GM18858 (cell line): Measurements from ENCODE around the gene GPR132.
"Not testable (repeated sequence)": the region's sequence is repeated elsewhere in the genome, so short reads cannot be mapped to it uniquely, and the experiment has no call there.

Experiments
- ATAC-seq: cut with Tn5 transposase; IDR thresholded peaks from one replicate; pipeline ENCODE4 v1.9.1; 2021; ENCODE audit not compliant: unreplicated experiment

The GPR132 gene

GRCh38 chr14:105076296-105076804, 11.1 kb upstream of the GPR132 start:
- ATAC-seq: no peak

GRCh38 chr14:105075379-105076295, 10.4 kb upstream of the GPR132 start:
- ATAC-seq: no peak

GRCh38 chr14:105074601-105075053, 9.4 kb upstream of the GPR132 start:
- ATAC-seq: no peak

GRCh38 chr14:105073720-105074600, 8.7 kb upstream of the GPR132 start:
- ATAC-seq: no peak

- no peak for ATAC-seq
Measured at GRCh38 chr14:105072892-105073719, 7.9 kb upstream of the GPR132 start.

GRCh38 chr14:105072381-105072861, 7.2 kb upstream of the GPR132 start:
- no peak for ATAC-seq

DNA sequence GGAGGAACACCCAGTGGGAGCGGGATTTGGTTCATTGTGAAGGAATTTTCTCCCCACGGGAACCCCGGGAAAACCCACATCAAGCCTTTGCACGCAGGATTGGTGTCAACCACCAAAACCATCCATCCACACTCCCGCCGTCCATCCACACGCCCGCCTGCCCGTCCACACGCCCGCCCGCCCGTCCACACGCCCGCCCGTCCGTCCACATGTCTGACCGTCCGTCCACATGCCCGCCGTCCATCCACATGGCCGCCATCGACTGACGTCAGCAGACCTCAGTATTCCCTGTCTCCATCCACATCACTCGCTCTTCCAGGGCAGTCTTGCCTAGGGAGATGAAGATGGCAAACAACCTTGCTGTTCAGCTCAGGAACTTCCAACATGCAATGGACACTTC, 6.7 kb upstream of the GPR132 start:
- ATAC-seq: no peak

- ATAC-seq: no peak
Measured at GRCh38 chr14:105071326-105071725, 6.1 kb upstream of the GPR132 start.

- ATAC-seq: no peak
Measured at GRCh38 chr14:105070760-105071137, 5.5 kb upstream of the GPR132 start.

- no peak for ATAC-seq
Measured at GRCh38 chr14:105069871-105070759, 4.9 kb upstream of the GPR132 start.

DNA sequence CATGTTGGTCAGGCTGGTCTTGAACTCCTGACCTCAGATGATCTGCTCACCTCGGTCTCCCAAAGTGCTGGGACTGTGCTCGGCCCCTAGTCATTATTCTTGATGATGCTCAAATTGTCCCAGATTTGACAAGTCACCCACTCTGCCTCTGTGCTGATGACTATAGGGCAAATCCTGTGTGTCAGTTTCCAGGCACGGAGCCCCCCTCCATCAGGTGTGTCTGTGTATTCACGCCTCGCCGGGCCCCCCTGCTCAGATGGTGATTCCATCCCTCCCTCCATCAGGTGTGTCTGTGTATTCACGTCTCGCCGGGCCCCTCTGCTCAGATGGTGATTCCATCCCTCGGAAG, 4.3 kb upstream of the GPR132 start:
- ATAC-seq: no peak

- ATAC-seq: no peak
Measured at GRCh38 chr14:105068818-105069217, 3.6 kb upstream of the GPR132 start.

DNA sequence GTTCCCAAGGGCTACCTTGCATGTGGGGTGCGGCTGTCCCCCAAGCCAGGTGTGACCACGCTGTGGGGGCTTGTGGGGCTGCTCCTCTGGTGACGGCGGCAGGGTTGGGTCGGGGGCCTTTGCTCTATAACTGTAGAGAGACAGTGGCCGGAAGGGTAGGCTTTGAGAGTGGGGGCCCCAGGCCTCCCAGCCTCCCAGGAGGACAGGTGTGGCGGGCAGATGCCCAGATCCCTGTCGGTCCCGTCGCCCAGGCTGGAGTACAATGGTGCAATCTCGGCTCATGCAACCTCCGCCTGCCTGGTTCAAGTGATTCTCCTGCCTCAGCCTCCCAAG, 2.7 kb upstream of the GPR132 start:
- no peak for ATAC-seq

GRCh38 chr14:105067140-105067968, 2.1 kb upstream of the GPR132 start:
- no peak for ATAC-seq

DNA sequence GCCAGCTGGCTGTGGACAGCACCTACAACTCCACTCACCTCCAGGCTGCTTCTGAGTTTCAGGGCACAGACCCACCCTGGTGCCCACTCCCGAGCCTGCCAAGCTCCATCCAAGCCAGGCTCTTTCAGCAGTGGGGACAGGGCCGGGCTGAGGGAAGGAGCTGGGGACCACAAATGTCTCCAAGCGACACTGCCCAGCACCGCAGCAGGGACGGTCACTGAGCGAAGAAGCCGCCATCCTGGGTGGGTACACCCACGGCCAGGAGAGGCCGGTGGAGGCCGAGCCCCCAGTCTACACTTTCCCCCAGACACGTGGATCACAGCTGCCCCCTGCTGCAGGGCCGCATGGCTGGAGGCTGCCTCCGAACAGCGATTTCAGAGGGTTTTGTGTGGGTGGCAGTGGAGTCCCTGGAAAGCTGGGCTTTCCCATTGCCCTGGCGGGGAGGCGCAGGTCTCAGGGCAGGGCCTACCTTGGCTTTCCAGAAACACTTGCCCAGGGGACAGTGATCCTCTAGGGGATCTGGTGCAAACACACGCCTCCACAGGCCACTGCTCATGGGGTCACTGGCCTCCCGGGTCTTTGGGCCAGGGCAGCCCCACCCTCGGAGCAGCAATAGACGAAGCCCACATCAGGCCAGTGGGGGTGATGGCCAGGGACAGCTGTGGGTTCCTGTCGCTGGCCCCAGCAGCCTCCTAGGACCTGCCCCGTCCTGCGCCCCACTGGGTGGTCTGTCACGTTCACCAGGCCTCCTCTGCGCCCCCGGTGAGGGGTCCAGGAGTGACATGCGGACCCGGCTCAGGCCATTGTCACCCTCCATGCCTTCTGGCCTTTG, 1.2 kb upstream of the GPR132 start:
- ATAC-seq: no peak

GRCh38 chr14:105064721-105065143, 498 bp downstream of the GPR132 start:
- ATAC-seq: no peak

GRCh38 chr14:105064001-105064400, 1.2 kb downstream of the GPR132 start:
- ATAC-seq: no peak

- ATAC-seq: not testable (repeated sequence)
Measured at GRCh38 chr14:105063506-105063905, 1.7 kb downstream of the GPR132 start.
